Ecto neural progenitor cell (in vitro differentiated cells): ENCODE data around the gene BRAT1.
"Not testable (repeated sequence)": the region's sequence is repeated elsewhere in the genome, so short reads cannot be mapped to it uniquely, and the experiment has no call there.

Experiments
- DNase-seq: peaks from one replicate; pipeline ENCODE4 v3.0.0-alpha.2; 2018; ENCODE audit warnings: low spot score

BRAT1 gene

GRCh38 chr7:2555121-2556052 is at the start of gene BRAT1:
Gene BRAT1 (minus strand): TSS chr7:2555524. CDS start chr7:2554431, 1,093 bp downstream.
- DNase-seq: peak; percentile 99

- DNase-seq: no peak
These were observed 49.4 kb upstream of the BRAT1 start for GRCh38 chr7:2604608-2605174.

GRCh38 chr7:2603044-2603965 is 48.0 kb upstream of the BRAT1 start:
- no peak for DNase-seq

GRCh38 chr7:2602406-2603043 is 47.2 kb upstream of the BRAT1 start:
- DNase-seq: no peak

- no peak for DNase-seq
These were observed 46.6 kb upstream of the BRAT1 start for GRCh38 chr7:2601907-2602306.

GRCh38 chr7:2601065-2601464 is 45.7 kb upstream of the BRAT1 start:
- no peak for DNase-seq

GRCh38 chr7:2598154-2598823 is 43.0 kb upstream of the BRAT1 start:
- no peak for DNase-seq

- DNase-seq: no peak
These were observed 41.9 kb upstream of the BRAT1 start for GRCh38 chr7:2597273-2597640.

GRCh38 chr7:2596464-2597272 is 41.3 kb upstream of the BRAT1 start:
- no peak for DNase-seq

- DNase-seq: no peak
These were observed 40.0 kb upstream of the BRAT1 start for GRCh38 chr7:2595258-2595860.

- no peak for DNase-seq
These were observed 39.3 kb upstream of the BRAT1 start for GRCh38 chr7:2594599-2594998.

GRCh38 chr7:2593036-2593727 is 37.9 kb upstream of the BRAT1 start:
- no peak for DNase-seq

- no peak for DNase-seq
These were observed 37.1 kb upstream of the BRAT1 start for GRCh38 chr7:2592375-2592865.

GRCh38 chr7:2589941-2590340 is 34.6 kb upstream of the BRAT1 start:
- DNase-seq: not testable (repeated sequence)

GRCh38 chr7:2589341-2589740 is 34.0 kb upstream of the BRAT1 start:
- no peak for DNase-seq

- no peak for DNase-seq
These were observed 32.5 kb upstream of the BRAT1 start for GRCh38 chr7:2587778-2588177.

GRCh38 chr7:2587134-2587533 is 31.8 kb upstream of the BRAT1 start:
- no peak for DNase-seq

GRCh38 chr7:2586326-2587020 is 31.1 kb upstream of the BRAT1 start:
- no peak for DNase-seq

- no peak for DNase-seq
These were observed 30.1 kb upstream of the BRAT1 start for GRCh38 chr7:2585446-2585845.
